ENCODE results near the gene ABHD3. TPM values are rescaled to one million over a fixed set of nuclear protein-coding genes. Genes with fewer than 3 reads are reported as not detected.
"Not testable (repeated sequence)": the region's sequence is repeated elsewhere in the genome, so short reads cannot be mapped to it uniquely, and the experiment has no call there.

The ABHD3 gene
- total RNA-seq, 1 donor from 2014 or later: 13.4 TPM

DNA sequence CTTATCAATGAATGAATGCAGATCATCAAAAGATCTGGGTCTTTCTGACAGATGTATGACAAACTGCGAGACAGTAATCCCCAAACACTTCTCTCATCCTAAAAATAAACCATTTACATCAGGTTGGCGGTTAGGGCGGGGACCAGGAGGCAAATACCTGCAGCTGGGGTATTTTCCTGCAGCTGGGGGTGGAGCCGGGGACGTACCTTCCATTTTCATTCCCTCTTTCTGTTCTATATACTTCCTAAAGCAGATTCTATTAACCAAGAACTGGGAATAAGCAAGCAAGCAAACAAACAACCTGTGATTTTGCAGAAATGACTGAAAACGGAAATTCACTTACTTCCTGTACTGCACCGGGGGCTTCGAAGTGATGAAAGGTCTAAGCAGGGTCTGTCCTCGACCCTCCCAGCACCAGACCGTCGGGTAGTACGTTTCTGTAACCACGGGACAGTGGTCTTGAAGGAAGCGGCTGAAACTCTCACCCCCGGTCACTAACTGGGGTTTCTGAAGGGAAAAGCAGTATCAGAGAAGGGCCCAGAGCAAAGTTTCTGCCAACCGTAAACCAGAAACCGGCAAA, 1.2 kb downstream of the ABHD3 start:
- DNase-seq: no peak

GRCh38 chr18:21702602-21703001, 2.0 kb downstream of the ABHD3 start:
- DNase-seq: no peak

DNA sequence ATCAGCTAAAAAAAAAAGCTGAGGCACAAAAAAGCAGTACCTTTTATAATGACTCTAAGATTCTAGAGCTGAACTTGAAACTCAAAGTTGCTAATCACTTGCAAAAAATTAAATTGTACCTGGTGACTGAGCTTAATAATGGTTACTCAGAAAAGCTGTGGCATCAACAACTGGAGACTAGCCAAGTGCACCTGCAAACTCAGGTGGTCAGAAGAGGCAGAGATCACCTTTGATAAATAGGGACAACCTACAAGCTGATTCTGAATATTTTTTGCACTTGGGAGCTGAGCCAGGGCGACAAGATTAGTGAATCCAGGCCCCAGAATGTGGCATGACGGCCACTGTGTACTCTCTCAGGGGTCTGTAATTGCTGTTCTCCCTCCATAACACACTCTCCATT, 3.0 kb downstream of the ABHD3 start:
- no peak for DNase-seq

DNA sequence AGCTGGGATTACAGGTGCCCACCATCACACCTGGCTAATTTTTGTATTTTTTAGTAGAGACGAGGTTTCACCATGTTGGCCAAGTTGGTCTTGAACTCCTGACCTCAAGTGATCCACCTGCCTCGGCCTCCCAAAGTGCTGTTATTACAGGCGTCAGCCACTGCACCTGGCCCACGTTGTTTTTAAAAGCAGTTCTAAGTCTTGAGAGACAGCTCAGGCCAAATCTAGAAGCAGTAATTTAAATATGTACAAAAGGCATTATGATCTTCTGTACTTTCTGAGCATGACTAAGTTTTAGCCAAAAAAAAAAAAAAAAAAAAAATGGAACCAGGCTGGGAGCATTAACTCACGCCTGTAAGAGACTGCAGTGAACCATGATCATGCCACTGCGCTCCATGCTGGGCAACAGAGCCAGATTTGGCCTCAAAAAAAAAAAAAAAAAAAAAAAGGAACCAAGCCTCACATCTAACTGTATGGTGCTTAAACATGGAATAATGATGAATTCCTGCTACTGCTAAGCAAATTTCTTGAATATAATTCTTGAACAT, 4.0 kb downstream of the ABHD3 start:
- DNase-seq: no peak

DNA sequence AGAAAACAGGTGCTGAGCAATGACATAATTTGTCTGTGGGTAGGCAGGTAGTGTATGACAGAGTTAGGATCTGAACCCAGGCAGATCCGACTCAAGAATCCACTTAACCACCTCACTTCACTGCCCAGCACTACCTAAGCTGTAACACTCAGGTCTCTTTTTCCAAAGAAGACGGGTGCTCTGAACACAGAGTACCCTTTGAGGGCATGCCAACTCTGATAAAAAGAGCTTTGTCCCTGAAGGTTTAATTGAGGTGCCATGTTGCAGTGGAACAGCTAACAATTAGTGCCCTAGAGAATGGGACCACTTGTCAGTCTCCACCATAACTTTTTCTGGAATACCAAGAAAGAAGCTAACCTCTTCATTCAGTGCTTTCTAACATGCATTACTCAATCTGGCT, 11.3 kb downstream of the ABHD3 start:
- no peak for DNase-seq

DNA sequence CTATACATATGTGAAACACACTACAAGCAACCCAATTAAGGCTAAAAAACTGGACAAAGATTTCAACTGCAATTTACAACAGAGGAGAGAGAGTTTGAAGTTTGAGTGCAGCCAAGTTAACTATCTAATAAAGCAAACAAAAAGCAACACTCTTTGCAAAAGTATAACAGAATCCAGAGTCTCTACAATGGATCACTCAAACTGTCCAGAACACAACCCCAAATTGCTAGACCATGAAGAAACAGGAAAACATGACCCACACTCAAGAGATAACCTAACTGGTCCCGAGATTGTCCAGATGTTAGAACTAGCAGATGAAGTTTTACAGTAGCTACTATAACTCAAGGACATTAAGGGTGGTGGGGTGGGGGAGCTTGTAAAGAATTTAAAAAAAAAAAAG, 14.8 kb downstream of the ABHD3 start:
- no peak for DNase-seq

GRCh38 chr18:21686282-21687105, 18.1 kb downstream of the ABHD3 start:
- DNase-seq: no peak

- DNase-seq: not testable (repeated sequence)
Measured at GRCh38 chr18:21685556-21685981, 19.0 kb downstream of the ABHD3 start.

GRCh38 chr18:21684731-21685130, 19.8 kb downstream of the ABHD3 start:
- no peak for DNase-seq

DNA sequence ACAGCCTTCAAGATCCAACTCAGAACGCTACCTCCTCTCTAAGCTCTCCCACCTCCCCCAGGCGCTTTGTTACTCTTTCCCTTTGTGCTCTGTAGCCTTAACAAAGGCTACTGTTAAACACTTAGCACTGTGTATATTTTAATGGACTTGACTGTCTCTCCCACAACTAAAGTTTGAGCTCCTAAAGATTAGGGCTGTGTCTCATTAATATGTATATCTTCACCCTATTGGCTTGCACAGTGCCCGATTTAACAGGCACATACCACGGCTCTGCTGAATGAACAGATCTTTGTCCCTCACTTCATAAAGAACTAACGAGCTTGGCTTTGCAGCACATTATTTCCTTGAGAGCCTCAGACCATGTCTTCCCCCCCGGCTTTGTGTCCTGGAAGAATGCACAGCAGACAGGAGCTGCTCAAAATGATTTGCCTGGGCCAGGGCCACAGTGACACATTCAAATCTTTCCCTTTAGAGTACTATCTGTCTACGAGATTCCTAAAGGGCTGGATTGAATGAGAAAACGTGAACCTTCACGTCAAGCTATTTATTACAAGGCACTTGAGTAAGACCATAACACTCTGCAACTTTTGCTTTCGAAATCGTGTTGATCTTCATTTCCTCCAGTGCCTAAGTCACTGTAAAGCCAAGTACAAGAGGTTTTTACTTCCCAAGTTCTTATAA, 22.1 kb downstream of the ABHD3 start:
- no peak for DNase-seq

DNA sequence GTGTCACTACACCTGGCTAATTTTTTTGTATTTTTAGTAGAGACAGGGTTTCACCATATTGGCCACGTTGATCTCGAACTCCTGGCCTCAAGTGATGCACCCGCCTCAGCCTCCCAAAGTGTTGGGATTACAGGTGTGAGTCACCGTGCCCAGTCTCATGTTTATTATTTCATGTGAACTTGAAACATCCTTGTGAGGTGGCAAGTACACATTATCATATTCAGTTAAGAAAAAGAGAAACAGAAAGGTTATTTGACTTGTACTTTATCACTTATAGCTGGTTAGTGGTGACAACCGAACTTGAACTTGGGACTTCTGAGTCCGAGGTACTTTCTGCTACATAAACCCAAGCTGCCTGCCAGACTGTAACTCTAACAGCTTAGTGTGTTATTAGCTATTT, 24.4 kb downstream of the ABHD3 start:
- no peak for DNase-seq

- no peak for DNase-seq
Measured at GRCh38 chr18:21678859-21679258, 25.7 kb downstream of the ABHD3 start.

DNA sequence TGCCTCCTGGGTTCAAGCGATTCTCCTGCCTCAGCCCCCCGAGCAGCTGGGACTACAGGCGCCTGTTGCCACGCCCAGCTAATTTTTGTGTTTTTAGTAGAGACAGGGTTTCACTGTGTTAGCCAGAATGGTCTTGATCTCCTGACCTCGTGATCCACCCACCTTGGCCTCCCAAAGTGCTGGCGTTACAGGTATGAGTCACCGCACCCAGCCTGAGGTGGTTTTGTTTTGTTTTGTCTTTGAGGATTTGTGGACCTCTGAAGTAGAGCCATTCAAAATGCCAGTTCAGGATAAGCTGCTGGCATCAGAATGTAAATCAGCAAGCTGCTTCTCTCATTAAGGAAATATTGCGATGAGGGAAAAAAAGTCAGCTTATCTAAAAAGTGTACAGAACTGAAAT, 29.2 kb downstream of the ABHD3 start:
- not testable (repeated sequence) for DNase-seq

DNA sequence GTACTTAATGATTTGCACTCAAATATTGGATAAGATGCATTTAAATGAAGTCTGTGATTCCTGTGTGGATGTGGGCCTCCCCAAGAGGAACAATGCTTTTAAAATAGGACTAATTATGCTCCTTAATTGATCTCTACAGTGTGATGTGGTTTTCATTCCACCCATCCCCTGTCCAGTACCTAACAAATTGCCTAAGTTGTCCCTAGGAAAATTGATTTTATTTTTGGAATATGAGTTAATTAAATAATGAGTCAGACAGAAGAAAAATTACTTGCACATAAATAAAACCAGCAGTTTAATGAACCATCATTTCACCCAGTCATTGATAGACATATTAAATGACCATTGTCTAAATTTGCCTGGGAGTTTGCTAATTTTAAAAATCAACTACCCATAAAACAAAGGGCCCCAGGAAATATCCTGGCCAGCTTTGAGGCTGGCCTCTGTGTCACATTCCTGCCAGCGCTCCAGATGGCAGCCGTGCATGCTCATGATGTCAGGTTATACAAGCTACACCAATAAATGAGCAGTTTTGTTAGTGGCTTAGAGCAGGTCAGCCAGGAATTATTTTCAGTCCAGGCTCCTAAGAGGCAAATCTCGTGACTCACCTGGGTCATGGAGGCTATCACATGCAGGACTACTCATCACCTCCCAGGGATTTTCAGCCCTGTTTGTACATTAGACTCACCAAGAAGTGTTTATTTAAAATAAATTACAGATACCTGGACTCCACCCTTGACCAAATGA, 31.9 kb downstream of the ABHD3 start:
- DNase-seq: no peak

- DNase-seq: no peak
Measured at GRCh38 chr18:21669736-21670285, 34.8 kb downstream of the ABHD3 start.

GRCh38 chr18:21664069-21664468, 40.5 kb downstream of the ABHD3 start:
- DNase-seq: no peak

DNA sequence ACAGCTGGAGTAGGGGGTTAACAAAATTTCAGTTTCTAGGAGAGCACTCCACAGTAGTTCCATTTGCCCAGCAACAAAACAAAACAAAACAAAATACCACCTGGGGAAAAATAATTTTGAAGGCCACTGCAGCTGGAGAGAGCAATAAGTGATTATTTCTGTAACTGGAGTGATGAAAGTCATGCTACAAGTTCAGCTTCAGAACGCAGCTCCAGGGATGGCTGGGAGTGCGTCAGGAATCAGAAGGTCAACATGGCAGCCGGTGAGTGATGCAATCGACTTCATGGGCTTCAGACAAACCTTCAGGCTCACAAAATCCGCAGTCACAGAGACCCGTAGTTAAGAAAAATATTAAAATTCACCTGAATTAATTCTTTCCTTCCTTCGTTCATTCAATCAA, 41.0 kb downstream of the ABHD3 start:
- no peak for DNase-seq

DNA sequence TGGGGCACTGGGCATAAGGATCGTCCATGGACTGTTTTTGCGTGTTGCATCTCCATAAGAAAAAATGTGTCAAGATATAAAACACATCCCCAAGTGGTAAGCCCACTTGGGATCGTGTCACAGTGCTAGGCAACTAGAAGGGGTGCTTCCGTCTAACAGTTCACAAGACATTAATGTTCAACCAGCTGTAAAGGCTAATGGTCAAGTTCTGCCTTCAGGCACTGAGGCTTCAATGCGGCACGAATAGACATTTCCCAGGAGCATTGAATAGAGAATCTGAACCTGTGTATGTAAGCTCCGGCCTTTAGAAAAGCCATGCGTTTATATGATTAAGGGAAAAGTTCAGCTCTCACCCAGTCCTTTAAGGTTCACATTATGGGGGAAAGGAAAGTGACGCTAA, 42.0 kb downstream of the ABHD3 start:
- no peak for DNase-seq

DNA sequence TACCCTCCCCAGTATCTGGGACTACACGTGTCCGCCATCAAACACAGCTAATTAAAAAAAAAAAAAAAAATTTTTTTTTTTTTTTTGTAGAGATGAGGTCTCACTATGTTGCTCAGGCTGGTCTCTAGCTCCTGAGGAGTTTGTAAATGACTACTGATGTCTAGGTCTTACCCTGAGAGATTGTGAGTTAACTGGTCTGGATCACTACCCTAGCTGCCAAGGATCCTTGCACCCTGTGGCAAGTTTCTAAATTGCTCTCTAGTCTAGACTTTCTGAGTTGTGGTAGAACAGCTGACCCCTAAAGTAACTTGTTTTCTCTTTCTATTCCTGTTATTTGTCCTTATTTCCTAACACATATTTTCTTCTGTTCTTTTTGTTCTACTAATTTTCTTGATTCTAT, 44.5 kb downstream of the ABHD3 start:
- no peak for DNase-seq

- DNase-seq: no peak
Measured at GRCh38 chr18:21656402-21656801, 48.2 kb downstream of the ABHD3 start.

- no peak for DNase-seq
Measured at GRCh38 chr18:21653361-21653760, 51.2 kb downstream of the ABHD3 start.

GRCh38 chr18:21652073-21652472, 52.5 kb downstream of the ABHD3 start:
- no peak for DNase-seq
